Measurements from ENCODE around the gene ZNFX1. TPM values are rescaled to one million over a fixed set of nuclear protein-coding genes. Genes with fewer than 3 reads are reported as not detected.
"Not testable (repeated sequence)": the region's sequence is repeated elsewhere in the genome, so short reads cannot be mapped to it uniquely, and the experiment has no call there.

ZNFX1 gene
- total and polyA plus RNA-seq, 12 donors: 10.7 to 39.6 (median 27.0) TPM

DNA sequence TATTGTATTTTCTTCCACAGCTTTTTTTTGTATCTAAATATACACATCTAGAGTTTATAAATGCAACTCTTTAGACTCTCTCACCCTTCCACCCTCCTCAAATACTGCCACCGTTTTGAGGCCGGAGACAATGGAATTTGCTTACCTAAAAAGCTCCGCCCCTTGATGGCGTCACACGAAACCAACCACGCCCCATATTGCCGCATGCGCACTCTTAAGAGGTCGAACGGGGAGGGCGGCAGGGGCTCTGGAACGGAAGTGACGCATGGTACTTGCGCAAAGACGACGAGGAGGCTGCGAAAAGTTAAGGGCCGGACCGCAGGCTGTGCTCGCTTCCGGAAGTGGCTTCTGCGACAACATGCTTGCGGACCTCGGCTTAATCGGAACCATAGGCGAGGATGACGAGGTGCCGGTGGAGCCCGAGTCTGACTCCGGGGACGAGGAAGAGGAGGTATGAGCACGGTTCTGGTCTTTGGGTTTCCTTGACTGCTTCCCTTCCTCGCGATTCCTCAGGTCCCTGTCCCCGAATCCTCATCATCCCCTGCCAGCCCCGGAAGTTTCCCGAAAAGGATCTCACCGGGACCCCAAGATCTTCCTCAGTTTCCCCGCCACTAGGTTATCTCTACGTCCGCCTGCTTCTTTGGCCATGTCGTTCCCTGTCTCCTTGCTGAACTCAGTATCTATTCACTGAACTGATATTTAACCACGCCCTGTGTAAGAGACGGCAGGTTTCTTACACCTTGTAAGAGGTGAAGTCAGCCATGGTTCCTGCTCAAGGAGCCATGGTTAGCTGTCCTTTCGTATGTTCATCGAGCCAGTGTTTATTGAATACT lies 58.5 kb downstream of the ZNFX1 start, which contains the start of gene DDX27:
Gene DDX27, plus strand, starts transcription at position 326 of the 833 bp plus-strand sequence. Its CDS starts 33 bp downstream, at position 359.
- H3K36me3 ChIP-seq (replicated peaks in 1 of 2): peaks cover 0 to 29% of the 10 kb centered on the region in 2 donors
- intact Hi-C loops (cut with DNase I): loop anchor here in 1 of 2 donors (5.0 kb wide), 1 partner anchor 87 kb away; no protein-coding TSS in a partner anchor
- TF ChIP-seq CTCF (IDR thresholded peaks at IDR 0.05) (no peak), POLR2A (IDR thresholded peaks at IDR 0.05) (peak; percentile 68 to 84)
- H3K27me3 ChIP-seq: no peaks in the 10 kb centered on the region
- peak within 1 kb of the TSS; percentile 34 to 99 (median 64) for H3K4me3 ChIP-seq
- peak; percentile 97 to 99 (median 98) for DNase-seq
- H3K4me1 ChIP-seq (replicated peaks in 1 of 2): peaks cover 8 to 17% of the 10 kb centered on the region in 2 donors
- H3K27ac ChIP-seq: peak within 1 kb of the TSS; percentile 27 to 90 (median 73)
- WGBS, 4 donors: 0% methylated on average over 36 to 46 of the region's 46 CpGs
- no peaks in the 10 kb centered on the region for H3K9me3 ChIP-seq (replicated peaks in 1 of 3)

DNA sequence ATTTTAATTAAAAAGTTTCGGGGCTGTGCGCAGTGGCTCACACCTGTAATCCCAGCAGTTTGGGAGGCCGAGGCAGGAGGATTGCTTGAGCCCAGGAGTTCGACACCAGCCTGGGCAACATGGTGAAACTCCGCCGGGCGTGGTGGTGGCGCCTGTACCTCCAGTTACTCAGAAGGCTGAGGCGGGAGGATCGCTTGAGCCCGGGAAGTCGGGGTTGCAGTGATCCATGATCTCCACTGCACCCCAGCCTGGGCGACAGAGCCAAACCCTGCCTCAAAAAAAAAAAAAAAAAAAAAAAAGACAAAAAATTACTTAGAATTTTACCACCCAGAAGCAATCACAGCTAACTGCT lies 59.1 kb downstream of the ZNFX1 start:
- Histone ChIP-seq H3K4me3 (peak overlapping the region in 1 of 4 donors; percentile 83), H3K4me1 (replicated peaks in 1 of 2) (peaks cover 8 to 17% of the 10 kb centered on the region in 2 donors), H3K27ac (peak overlapping the region in 3 of 5 donors; percentile 35 to 90 (median 74)), H3K36me3 (replicated peaks in 1 of 2) (peaks cover 0 to 23% of the 10 kb centered on the region in 2 donors)
- H3K27me3 ChIP-seq; H3K9me3 ChIP-seq (replicated peaks in 1 of 3): not testable (repeated sequence)
- intact Hi-C loops (cut with DNase I): loop anchor here in 1 of 2 donors (5.0 kb wide), 1 partner anchor 86 kb away; no protein-coding TSS in a partner anchor
- DNase-seq: peak in 6 of 7 donors; percentile 25 to 72 (median 38)
- WGBS, 4 donors: 56 to 61% (median 58%) methylated on average over 13 of the region's 13 CpGs

GRCh38 chr20:49216991-49217578 lies 60.8 kb downstream of the ZNFX1 start:
- no peaks in the 10 kb centered on the region for H3K9me3 ChIP-seq (replicated peaks in 1 of 3)
- H3K4me3 ChIP-seq: no peak overlapping the region
- DNase-seq: peak; percentile 90 to 98 (median 95)
- no peak for TF ChIP-seq POLR2A (IDR thresholded peaks at IDR 0.05)
- TF ChIP-seq CTCF (IDR thresholded peaks at IDR 0.05): peak; percentile 77 to 94 (median 90)
- H3K36me3 ChIP-seq (replicated peaks in 1 of 2): peaks cover 0 to 7% of the 10 kb centered on the region in 2 donors
- WGBS, 4 donors: 16 to 21% (median 17%) methylated on average over 11 of the region's 11 CpGs
- no peaks in the 10 kb centered on the region for H3K27me3 ChIP-seq
- peaks cover 8 to 17% of the 10 kb centered on the region in 2 donors for H3K4me1 ChIP-seq (replicated peaks in 1 of 2)
- intact Hi-C loops (cut with DNase I): loop anchor here (2.0 to 5.0 kb wide), 2 partner anchors 84 to 85 kb away; no protein-coding TSS in a partner anchor
- no peak overlapping the region for H3K27ac ChIP-seq

GRCh38 chr20:49215232-49215631 lies 62.6 kb downstream of the ZNFX1 start:
- Histone ChIP-seq H3K4me3 (no peak overlapping the region), H3K27me3 (no peaks in the 10 kb centered on the region), H3K4me1 (replicated peaks in 1 of 2) (peaks cover 5 to 10% of the 10 kb centered on the region in 2 donors), H3K27ac (no peak overlapping the region), H3K36me3 (replicated peaks in 1 of 2) (no peaks in the 10 kb centered on the region), H3K9me3 (replicated peaks in 1 of 3) (peaks cover 0 to 2% (median 0%) of the 10 kb centered on the region in 3 donors)
- DNase-seq: no peak
- WGBS, 4 donors: 85 to 94% (median 90%) methylated on average over 3 of the region's 3 CpGs
- TF ChIP-seq POLR2A (IDR thresholded peaks at IDR 0.05) (no peak), CTCF (IDR thresholded peaks at IDR 0.05) (no peak)
- intact Hi-C loops (cut with DNase I): loop anchor here in 1 of 2 donors (5.0 kb wide), 1 partner anchor 83 kb away; no protein-coding TSS in a partner anchor
